Spleen (tissue), 3 donors: ENCODE results near the gene ABCA3.

ENCODE experiments used
- POLR2A ChIP-seq, 3 donors: fragments of 450-650 bp; IDR thresholded peaks; one replicate each; pipeline ENCODE4 v1.5.1; 2017; ENCODE audit warnings: antibody characterized with exemption in 3 of 3, mild to moderate bottlenecking in 1 of 3
- POLR2AphosphoS5 ChIP-seq, 3 donors: sonication (generic); formaldehyde crosslinking; IDR thresholded peaks; one replicate each; pipeline ENCODE4 v1.5.1; 2017; ENCODE audit warnings: antibody characterized with exemption in 3 of 3

DNA sequence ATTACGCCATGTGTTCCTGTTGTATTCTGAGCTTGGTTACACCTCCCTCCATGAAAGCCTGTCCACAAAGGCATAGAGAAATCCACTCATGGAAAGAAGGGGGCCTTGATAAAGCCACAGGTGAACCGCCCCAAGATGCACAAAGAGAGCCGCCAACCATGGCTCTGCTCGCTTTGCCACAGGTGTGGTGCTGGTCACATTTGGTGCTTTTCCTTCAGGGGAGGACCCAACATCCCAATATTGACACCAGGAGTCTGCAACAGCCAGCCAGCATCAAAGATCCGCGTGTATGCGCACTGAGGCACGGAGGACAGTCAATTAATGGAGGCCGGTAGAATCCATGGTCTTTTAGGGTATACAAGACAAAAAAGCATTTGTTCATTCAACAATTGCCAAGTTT is 7.3 kb downstream of the ABCA3 start:
- no peak for TF ChIP-seq POLR2AphosphoS5 (IDR thresholded peaks at IDR 0.05)
- TF ChIP-seq POLR2A (IDR thresholded peaks at IDR 0.05): no peak
